Measurements from ENCODE around the gene PARD3. TPM values are rescaled to one million over a fixed set of nuclear protein-coding genes. Genes with fewer than 3 reads are reported as not detected.
A peak's percentile ranks its signal among the peaks of the same experiment; 100 is the strongest.

The PARD3 gene
- total RNA-seq, 4 donors from 2014 or later: 98.9 to 122 (median 105) TPM

DNA sequence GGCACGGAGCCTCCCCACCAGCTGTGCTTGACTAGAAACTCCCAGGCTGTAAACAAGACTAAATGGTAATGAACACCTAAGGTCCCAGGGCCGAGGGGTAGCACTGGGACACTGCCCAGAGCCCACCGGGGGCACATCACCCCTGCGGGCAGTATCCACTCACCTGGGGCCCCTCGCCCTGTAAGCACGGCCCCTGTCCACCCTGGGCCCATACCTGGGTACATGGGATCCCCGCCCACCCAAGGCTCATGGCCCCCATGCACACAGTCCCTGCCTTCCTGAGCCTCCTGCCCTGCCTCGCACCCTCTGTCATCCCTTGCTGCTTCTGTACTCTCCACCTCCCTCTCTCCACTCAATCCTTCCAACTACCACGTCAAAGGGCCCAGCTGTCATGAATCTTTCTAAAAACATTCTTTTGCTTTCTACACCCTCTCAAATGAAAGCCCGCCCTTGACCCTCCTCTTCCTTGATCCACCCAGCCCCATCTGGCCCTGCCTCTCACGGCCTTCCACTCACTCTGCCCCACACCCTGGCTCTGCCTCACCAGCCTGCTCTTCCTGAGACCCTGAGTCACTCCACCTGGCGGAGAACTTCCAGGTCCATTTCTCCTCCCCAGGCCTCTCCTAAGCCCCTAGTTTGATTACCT lies 173.1 kb downstream of the PARD3 start:
- H3K27ac ChIP-seq (replicated peaks in 1 of 4): no peak overlapping the region
- TF ChIP-seq POLR2A (IDR thresholded peaks at IDR 0.05; ENCODE audit: low read depth) (no peak), EP300 (IDR thresholded peaks at IDR 0.05) (no peak), POLR2AphosphoS5 (IDR thresholded peaks at IDR 0.05) (no peak)

DNA sequence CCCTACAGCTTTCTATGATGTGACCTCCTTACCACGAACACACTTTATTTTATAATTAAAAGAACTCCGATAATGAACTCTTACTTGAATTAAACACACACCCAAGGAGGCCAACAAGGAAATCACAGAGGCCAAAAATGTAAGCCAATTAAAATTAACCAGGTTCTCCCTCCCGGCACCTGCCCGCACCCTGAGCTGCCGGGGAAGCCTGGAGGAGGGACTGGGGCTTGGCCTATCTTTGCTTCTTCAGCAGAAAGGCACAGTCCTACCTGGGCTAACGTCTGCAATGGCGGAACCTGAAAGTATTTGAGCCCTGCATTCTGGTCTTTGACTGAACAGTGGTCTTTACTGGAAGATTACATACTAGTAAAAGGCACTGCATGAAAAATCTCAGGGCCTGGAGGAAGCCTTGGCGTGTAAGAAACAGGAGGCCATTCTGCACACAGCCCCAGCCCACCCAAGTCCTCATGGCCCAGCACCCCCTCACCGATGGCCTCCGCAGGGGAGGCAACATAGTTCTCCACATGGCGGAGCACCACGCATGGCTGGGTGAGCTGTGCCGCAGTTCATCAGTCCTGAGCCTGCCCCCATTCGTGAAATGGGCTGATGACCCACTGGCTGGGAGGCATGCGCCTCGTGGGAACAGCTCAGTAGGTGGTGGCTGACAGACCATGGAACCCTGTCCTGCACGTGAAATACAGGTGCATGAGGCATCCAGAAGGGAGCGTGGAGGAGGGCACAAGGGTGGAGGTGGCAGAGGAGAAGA lies 173.8 kb downstream of the PARD3 start:
- intact Hi-C loops (cut with DNase I): no loop called here
- Histone ChIP-seq H3K4me3 (no peak overlapping the region), H3K27me3 (no peaks in the 10 kb centered on the region), H3K9me3 (no peaks in the 10 kb centered on the region), H3K27ac (replicated peaks in 1 of 4) (no peak overlapping the region), H3K36me3 (no peaks in the 10 kb centered on the region), H3K4me1 (peaks cover 23 to 66% (median 35%) of the 10 kb centered on the region in 4 donors)
- DNase-seq (ENCODE audit: extremely low spot score): no peak
- no peak for TF ChIP-seq EP300 (IDR thresholded peaks at IDR 0.05)
- TF ChIP-seq POLR2AphosphoS5 (IDR thresholded peaks at IDR 0.05): no peak
- TF ChIP-seq POLR2A (IDR thresholded peaks at IDR 0.05; ENCODE audit: low read depth): no peak
- TF ChIP-seq, protein P1, sequence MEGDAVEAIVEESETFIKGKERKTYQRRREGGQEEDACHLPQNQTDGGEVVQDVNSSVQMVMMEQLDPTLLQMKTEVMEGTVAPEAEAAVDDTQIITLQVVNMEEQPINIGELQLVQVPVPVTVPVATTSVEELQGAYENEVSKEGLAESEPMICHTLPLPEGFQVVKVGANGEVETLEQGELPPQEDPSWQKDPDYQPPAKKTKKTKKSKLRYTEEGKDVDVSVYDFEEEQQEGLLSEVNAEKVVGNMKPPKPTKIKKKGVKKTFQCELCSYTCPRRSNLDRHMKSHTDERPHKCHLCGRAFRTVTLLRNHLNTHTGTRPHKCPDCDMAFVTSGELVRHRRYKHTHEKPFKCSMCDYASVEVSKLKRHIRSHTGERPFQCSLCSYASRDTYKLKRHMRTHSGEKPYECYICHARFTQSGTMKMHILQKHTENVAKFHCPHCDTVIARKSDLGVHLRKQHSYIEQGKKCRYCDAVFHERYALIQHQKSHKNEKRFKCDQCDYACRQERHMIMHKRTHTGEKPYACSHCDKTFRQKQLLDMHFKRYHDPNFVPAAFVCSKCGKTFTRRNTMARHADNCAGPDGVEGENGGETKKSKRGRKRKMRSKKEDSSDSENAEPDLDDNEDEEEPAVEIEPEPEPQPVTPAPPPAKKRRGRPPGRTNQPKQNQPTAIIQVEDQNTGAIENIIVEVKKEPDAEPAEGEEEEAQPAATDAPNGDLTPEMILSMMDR (IDR thresholded peaks at IDR 0.05): no peak
- whole genome bisulfite sequencing: 92% methylated on average over 12 of the region's 18 CpGs

More for the DNA sequence above, 173.1 kb downstream of the PARD3 start:
- no peaks in the 10 kb centered on the region for H3K36me3 ChIP-seq
- DNase-seq (ENCODE audit: extremely low spot score): no peak
- no peaks in the 10 kb centered on the region for H3K9me3 ChIP-seq
- WGBS: 92% methylated on average over 12 of the region's 12 CpGs
- peaks cover 23 to 59% (median 31%) of the 10 kb centered on the region in 4 donors for H3K4me1 ChIP-seq
- H3K4me3 ChIP-seq: no peak overlapping the region
- no peaks in the 10 kb centered on the region for H3K27me3 ChIP-seq
- intact Hi-C loops (cut with DNase I): no loop called here

DNA sequence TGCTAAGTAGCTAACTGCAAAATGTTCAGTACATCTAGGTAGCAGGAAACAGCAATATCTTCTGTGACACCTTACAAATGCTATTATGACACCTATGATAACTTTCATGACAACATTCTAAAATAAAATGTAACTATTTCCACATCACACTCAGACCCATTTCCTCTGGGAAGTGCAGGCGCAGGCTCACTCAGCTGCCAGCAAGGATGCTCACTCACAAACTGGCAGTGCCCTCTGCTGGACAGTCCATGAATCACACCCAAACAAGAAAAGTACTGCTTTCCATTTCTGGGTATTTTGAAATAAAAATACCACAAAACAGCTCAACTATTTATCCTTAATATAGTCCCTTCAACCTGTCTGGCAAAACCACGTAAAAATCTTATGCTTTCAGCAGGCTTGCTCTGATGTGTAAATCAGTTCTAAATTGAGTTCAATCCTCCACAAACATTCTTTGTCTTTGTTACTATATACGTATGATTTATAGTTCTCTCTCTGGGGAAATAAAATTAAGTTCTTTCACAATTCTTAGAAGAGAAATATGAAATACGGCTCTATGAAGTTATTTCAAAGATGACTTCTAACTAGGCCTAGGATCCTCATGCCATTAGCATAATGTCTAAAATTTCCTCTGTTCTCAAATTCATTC lies 176.6 kb downstream of the PARD3 start:
- Histone ChIP-seq H3K4me1 (peaks cover 13 to 69% (median 29%) of the 10 kb centered on the region in 4 donors), H3K27me3 (no peaks in the 10 kb centered on the region), H3K27ac (replicated peaks in 1 of 4) (peak overlapping the region in 1 of 4 donors; percentile 23), H3K36me3 (no peaks in the 10 kb centered on the region), H3K9me3 (no peaks in the 10 kb centered on the region), H3K4me3 (no peak overlapping the region)
- DNase-seq (ENCODE audit: extremely low spot score): peak; percentile 95
- TF ChIP-seq, protein P1 (IDR thresholded peaks at IDR 0.05): peak; percentile 90 to 94 (median 92)
- TF ChIP-seq POLR2AphosphoS5 (IDR thresholded peaks at IDR 0.05) (peak; percentile 58 to 61), POLR2A (IDR thresholded peaks at IDR 0.05; ENCODE audit: low read depth) (no peak), EP300 (IDR thresholded peaks at IDR 0.05) (no peak)
- intact Hi-C loops (cut with DNase I): loop anchor here (5.0 to 10.0 kb wide), 3 partner anchors 264 to 1446 kb away; partner anchors contain the start of gene NRP1
- 17% methylated on average over 4 of the region's 4 CpGs for WGBS

DNA sequence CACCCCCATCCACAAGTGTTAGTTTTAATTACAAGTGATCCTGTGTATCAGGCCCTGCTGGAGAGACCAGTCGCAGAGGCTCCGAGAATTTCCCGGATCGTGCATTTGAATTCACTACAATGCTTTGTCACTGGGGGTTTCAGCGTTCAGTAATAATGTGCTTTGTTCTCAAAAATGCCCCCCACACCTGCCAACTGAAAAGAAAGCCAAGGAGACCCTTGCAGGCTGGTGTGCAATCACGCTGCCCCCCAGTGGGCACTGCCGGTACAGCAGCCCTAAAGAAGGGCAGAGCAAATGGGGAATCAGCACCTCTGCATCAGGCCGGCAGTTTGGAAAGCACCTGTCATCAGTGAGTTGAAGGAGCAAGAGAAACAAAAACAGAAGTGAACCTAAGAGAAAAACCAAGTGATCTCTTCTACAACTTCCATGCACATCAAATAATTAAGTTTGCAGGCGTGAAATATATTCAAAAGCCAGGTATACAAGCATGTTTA lies 177.6 kb downstream of the PARD3 start:
- no peak for DNase-seq (ENCODE audit: extremely low spot score)

More for the DNA sequence above, 177.6 kb downstream of the PARD3 start:
- no peaks in the 10 kb centered on the region for H3K9me3 ChIP-seq
- TF ChIP-seq, protein P1 (IDR thresholded peaks at IDR 0.05): peak; percentile 86 to 97 (median 94)
- TF ChIP-seq POLR2A (IDR thresholded peaks at IDR 0.05; ENCODE audit: low read depth): no peak
- no peak overlapping the region for H3K27ac ChIP-seq (replicated peaks in 1 of 4)
- intact Hi-C loops (cut with DNase I): loop anchor here (5.0 to 10.0 kb wide), 3 partner anchors 263 to 1445 kb away; partner anchors contain the start of gene NRP1
- WGBS: 35% methylated on average over 9 of the region's 9 CpGs
- H3K36me3 ChIP-seq: no peaks in the 10 kb centered on the region
- peaks cover 13 to 65% (median 29%) of the 10 kb centered on the region in 4 donors for H3K4me1 ChIP-seq
- H3K4me3 ChIP-seq: no peak overlapping the region
- H3K27me3 ChIP-seq: no peaks in the 10 kb centered on the region
